GM21528 (cell line): ENCODE measurements around the gene DEXI.

Experiments used
- ATAC-seq: cut with Tn5 transposase; IDR thresholded peaks from one replicate; pipeline ENCODE4 v1.9.1; 2021; ENCODE audit warnings: mild to moderate bottlenecking, moderate library complexity; ENCODE audit not compliant: unreplicated experiment, low FRiP score

Gene DEXI

DNA sequence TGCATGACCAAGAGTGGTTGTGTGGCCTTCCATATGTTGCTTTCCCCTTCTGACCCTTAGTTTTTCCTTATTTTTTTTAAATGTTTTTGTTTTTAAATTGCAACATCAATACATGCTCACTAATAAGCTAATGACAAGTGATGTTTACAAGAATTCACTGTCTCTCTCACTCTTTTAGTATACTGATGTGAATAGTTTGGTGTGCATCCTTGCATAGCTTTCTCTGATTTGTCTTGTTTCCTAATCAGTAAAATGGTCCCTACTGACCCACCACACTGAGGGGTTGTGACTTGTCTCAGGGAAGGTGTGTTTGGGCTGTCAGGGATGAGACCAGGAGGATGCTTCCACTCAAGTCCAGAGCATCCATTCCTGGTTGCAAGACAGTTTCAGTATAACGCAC, 39.3 kb downstream of the DEXI start:
- no peak for ATAC-seq

DNA sequence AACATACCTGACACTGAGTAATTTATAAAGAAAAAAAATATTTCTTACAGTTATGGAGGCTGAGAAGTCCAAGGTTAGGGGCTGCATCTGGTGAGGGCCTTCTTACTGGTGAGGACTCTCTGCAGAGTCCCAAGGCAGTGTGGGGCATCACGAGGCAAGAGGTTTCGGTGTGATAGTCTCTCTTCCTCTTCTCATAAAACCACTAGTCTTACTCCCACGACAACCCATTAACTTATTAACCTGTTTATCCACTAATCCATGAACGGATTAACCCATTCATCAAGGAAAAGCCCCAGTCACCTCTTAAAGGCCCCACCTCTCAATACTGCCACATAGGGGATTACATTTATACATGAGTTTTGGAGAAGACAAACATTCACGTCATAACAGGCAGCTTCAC, 45.1 kb downstream of the DEXI start:
- ATAC-seq = peak; percentile 69

DNA sequence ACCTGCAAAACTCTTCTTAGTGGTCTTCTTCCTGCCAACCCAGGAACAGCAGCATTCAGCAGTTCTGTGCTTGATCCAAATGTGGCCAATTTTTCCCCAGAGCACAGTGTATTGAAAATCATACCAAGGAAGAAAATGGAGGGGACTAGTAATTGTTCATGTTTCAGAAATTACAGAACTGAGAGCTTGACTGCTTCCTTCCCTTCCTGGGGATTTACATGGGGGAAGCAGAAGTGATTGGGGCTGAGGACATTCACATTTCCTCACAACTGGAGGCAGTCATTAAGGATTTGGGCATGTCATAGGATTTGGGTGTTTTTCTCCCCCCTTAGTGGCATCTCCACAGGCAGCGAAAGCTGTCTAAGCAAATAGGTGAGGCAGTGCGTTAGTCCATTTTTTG, 45.5 kb downstream of the DEXI start:
- ATAC-seq = no peak

DNA sequence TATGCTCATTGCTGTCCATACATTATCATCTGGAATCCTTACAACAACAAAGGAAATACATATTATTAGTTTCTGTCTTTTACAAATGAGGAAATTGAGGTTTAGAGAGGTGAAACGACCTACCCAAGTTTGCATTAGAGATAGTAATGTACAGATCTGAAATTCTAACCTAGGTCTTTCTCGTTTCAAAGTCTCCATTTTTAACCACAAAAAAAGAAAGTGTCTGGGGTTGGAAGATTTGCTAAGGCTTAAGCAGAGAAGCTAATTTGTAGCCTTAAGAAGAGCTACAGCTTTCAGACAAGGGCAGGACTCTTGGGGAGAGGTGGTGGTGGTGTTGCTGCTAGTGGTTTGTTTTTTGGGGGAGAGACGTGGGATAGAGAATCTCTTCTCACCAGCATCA, 46.1 kb downstream of the DEXI start:
- no peak for ATAC-seq

DNA sequence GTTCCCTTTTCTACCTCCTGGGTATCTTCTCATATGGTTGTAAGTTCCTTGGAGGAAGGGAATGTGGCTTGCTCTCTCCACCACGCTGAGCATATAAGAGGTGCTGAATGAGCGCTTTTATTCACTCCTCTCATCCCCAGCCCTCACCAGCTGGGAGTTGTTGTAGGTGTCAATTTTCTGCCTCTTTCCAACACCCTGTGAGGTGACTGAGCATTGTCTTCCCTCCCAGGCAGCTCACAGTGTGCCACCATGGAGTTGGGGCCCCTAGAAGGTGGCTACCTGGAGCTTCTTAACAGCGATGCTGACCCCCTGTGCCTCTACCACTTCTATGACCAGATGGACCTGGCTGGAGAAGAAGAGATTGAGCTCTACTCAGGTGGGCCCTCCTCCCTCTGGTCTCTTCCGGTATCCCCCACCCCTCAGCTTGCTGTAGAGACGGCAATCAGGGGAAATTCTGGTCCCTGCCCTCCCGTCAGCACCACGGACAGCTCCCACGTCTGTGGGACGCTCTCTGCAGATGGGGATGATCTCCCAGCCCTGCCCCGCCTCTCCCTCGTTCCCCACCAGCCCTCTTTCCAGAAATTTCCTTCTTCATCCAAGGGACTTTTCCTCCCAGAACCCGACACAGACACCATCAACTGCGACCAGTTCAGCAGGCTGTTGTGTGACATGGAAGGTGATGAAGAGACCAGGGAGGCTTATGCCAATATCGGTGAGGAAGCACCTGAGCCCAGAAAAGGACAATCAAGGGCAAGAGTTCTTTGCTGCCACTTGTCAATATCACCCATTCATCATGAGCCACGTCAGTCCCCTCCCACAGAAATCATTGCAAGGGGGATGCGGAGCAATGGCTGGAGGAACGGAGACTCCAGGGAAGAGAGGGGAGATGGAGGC, 47.0 kb downstream of the DEXI start:
- ATAC-seq = no peak

DNA sequence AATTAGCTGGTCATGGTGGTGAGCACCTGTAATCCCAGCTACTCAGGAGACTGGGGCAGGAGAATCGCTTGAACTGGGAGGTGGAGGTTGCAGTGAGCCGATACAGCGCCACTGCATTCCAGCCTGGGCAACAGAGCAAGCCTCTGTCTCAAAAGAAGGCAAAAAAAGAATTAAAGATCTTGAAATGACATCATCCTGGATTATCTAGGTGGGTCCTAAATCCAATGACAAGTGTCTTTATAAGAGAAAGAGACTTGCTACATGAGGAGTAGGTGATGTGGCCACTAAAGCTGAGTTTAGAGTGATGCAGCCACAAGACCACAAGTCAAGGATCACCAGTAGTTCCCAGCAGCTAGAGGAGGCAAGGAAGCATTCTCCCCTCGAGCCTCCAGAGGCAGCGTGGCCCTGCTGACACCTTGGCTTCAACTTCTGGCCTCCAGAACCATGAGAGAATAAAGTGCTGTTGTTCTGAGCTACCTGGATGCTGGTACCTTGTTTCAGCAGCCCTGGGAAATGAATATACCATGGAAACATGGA, 49.4 kb downstream of the DEXI start:
- no peak for ATAC-seq

DNA sequence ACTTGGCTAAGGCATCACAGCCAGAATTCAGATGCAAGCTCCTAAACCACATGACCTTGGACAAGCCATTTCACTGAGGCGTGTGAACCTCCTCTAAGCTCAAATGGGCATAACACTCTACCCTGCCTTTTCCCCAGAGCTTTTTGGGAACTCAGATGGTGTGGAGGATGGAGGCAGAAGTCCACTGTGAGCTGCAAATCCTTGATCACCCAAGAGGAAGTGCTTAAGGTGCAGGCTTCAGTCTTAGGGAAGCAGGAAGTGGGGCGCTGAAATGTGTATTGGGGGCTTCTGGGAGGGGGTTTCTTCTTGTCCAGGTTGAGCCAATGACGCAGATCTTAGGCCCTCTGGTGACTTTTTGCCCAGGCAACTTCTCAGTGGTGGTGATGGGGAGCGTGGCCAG, 52.4 kb downstream of the DEXI start:
- ATAC-seq = no peak

DNA sequence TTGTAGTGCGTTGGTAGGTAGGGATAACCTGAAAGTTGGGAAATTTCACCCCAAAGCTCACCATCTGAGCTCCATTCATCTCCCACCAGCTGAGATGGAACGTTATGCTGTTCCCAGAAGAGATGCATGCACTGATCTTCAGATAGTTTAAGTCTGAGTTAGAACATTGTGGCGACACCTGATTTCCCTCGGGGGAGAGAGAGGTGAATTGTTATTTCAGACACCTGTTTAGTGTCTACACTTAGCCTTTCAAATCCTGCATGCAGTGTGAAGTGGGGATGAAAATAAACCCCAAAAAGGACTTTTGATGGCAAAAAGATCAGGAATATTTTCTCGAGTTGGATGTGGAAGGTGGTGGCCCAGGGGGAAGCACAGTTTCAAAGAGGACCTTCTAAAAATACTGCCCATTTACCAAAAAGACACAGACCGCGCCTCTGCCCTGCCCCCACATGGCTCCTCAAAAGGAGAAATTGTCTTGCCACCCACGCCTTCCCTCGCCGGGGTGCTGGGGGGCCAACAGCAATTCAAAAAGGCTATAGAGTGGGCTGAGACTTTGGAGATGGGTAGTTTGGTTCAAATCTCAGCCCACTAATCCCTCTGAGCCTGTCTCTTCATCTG, 53.8 kb downstream of the DEXI start:
- ATAC-seq = no peak

DNA sequence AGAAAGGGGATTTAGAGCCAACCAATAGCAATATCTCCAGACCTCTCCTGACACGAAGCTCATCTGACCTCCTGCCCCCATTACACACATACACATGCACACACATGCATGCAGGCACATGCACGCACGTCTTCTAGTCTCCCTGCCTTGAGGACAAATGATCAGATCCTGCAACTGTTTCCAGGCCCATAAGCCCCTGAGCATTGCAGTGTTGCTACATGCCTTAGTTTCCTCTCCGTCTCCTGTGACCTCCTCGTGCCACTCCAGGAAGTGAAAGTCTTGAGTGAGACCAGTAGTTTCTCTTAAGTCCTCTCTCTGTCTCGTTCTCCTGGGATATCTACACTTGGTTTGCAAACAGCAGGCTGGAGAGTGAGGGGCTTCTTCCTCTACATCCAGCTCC, 57.0 kb downstream of the DEXI start:
- no peak for ATAC-seq

DNA sequence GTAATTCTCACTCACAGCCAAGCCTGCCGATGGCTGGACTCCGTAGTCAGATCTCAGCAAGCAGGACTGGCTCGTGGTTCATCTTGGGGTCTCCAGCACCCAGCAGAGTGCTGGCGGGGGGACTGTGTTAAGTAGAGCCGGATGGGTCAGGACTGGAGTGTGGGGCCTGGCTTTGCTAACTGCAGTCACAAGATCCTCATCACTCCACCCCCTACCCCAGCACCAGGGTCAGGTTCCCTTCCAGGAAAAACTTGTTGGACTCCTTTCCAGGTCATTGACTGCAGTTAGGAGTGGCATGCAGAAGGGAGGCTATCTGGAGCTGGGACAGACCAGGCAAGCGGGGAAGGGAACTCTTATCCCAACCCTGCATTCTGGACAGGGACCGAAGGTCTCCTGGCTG, 59.3 kb downstream of the DEXI start:
- no peak for ATAC-seq

DNA sequence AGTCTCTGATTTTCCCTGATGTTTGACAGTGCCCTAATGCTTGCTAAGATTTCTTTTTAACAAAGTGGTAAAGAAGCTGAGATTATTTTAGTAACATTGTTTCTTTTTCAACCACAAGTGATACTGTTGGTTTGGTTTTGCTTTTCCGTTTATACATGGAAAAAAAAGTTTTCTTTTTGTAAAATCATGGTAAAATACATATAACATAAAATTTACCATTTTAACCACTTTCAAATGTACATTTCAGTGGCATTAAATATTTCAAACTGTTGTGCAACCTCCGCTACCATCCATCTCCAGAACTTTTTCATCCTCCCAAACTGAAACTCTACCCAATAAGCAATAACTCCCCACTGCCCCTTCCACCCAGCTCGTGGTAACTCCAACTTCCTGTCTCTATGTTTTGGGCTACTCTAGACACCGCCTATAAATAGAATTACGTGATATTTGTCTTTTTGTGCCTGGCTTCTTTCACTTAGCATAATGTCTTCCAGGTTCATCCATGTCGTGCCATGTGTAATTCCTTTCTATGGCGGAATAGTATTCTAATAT, 60.7 kb downstream of the DEXI start:
- no peak for ATAC-seq

DNA sequence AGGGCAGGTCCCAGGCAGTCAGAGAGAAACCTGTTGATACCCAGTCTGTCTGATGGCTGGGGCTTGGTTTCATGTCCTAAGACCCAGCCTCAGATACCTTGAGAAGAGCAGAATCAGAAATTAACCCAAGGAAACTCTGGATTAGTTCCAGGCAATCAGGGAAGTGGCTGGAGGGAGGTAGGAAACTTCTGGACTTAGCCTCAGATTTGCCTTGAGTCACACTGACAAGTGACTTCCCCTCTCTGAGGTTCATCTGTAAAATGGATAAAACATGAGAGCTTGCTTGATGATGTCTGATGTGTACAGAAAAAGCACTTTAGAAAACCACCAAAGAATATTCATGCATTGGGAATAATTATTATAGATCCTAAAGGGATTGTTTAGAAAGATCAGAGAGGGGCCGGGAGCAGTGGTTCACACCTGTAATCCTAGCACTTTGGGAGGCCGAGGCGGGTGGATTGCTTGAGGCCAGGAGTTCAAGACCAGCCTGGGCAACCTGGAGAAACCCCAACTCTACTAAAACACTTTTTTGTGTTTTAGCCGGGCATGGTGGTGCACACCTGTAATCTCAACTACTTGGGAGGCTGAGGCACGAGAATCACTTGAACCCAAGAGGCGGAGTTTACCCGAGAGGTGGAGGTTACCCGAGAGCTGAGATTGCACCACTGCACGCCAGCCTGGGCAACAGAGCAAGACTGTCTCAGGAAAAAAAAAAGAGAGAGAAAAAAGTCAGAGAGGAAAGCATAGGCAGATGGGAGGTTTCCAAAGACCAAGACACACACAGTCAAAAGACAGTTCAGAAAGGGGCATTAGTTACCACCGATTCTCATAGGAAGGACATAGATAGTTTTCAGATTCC, 61.4 kb downstream of the DEXI start:
- ATAC-seq = no peak

DNA sequence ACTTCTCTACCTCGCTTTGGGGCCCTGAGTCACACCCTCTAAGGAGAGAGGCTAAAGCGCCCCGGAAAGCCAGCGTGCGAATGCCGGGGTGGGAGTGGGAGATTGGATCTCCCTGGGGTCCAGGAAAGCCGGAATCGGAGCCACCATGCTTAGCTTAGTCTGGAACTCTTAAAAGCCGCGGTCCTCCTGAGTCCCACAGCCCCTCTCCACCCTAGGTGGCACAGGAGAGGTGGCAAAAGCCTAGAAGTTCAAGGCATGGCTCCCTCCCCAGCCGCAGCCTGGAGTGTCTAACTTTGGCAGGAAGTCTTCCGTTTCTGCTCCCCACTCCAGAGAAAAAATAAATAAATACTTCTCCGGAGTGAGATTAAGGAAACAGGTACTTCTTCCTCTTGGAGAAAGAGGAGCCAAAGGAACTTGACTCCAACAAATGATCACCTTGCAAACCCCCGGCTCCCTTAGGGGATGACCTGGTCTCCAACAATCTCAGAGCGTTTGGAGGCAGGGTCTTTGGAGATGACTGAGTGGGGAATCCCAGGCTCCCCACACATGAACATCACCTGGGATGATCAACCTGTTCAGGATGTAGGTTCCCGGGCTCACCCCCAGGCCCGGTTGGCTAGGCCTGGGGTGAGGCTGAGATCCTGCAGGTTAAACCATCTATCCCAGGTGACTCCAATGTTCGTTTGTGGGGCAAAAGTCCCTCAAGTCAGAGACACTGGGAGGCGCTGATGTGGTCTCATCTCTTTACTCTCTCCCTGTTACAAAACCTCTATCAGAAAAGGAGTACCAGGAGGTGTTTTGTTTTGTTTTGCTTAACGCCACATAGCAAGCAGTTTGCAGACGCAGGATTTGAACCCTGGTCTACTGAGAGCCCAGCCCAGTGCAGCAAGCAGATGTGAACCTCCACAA, 62.3 kb downstream of the DEXI start:
- no peak for ATAC-seq
